B cell (primary cell): ENCODE results near the gene DDB1. TPM values are rescaled to one million over a fixed set of nuclear protein-coding genes. Genes with fewer than 3 reads are reported as not detected.
A peak's percentile ranks its signal among the peaks of the same experiment; 100 is the strongest.

Source experiments
- ATAC-seq: fragments of 200-7000 bp; cut with Tn5 transposase; one replicate; pipeline ENCODE4 v1.10.0; 2021; ENCODE audit warnings: low read depth, mild to moderate bottlenecking, moderate number of reproducible peaks, moderate library complexity
- CTCF ChIA-PET: fragments of 350-600 bp; sonication (Branson Sonifier 250); formaldehyde crosslinking; loops from one replicate; lab custom pipeline; 2021; ENCODE audit warnings: antibody characterized with exemption, inconsistent platforms; lab: Charles Lee
- POLR2A ChIA-PET: fragments of 350-600 bp; sonication (Branson Sonifier 250); formaldehyde crosslinking; loops from one replicate; lab custom pipeline; 2021; ENCODE audit warnings: antibody characterized with exemption; lab: Charles Lee
- DNase-seq: peaks from one replicate; pipeline ENCODE4 v3.0.0; 2013
- H2AFZ ChIP-seq: 2 replicates; pipeline ENCODE4 v1.6.1; 2012; ENCODE audit warnings: mild to moderate bottlenecking, low read depth, low read length; ENCODE audit not compliant: insufficient read depth, poor library complexity, severe bottlenecking
- H3K27ac ChIP-seq, 2 donors: 1 replicate in 1 of 2; 2 replicates in 1 of 2; pipeline ENCODE4 v1.5.1; 2012 to 2013; ENCODE audit warnings: low read length in 2 of 2, mild to moderate bottlenecking in 2 of 2, moderate library complexity in 1 of 2
- H3K27me3 ChIP-seq, 4 experiments: fragments of 200-600 bp in 1 of 4; sonication (generic) in 1 of 4; replicated peaks in 1 of 4; 1 replicate in 2 of 4; 2 replicates in 2 of 4; pipeline versions ENCODE4 v1.6.1 to v1.7.0; 2013 to 2016; ENCODE audit warnings: low read length in 3 of 4, mild to moderate bottlenecking in 2 of 4, mixed read lengths in 1 of 4, moderate library complexity in 1 of 4; ENCODE audit not compliant: insufficient read depth in 4 of 4, control insufficient read depth in 3 of 4; ENCODE audit errors: control extremely low read depth in 1 of 4
- H3K36me3 ChIP-seq, 2 experiments: replicated peaks in 1 of 2; 1 replicate in 1 of 2; 2 replicates in 1 of 2; pipeline versions ENCODE4 v1.6.1 to v1.7.1; 2013; ENCODE audit warnings: low read length in 1 of 2; ENCODE audit not compliant: insufficient read depth in 2 of 2, control insufficient read depth in 1 of 2; ENCODE audit errors: control extremely low read depth in 1 of 2, extremely low read depth in 1 of 2
- H3K4me1 ChIP-seq, 2 donors: fragments of 200-600 bp in 1 of 2; sonication (generic) in 1 of 2; 1 replicate in 1 of 2; 2 replicates in 1 of 2; pipeline versions ENCODE4 v1.5.1 to v1.6.1; 2013 to 2017; ENCODE audit warnings: low read length in 2 of 2; ENCODE audit not compliant: control insufficient read depth in 2 of 2, insufficient read depth in 2 of 2
- H3K4me2 ChIP-seq: replicated peaks from 2 replicates; pipeline ENCODE3; 2012; ENCODE audit warnings: mild to moderate bottlenecking, low read depth, low read length; ENCODE audit not compliant: poor library complexity, severe bottlenecking
- H3K4me3 ChIP-seq, 5 experiments: fragments of 200-600 bp in 1 of 5; sonication (generic) in 1 of 5; 1 replicate in 3 of 5; 2 replicates in 2 of 5; pipeline versions ENCODE4 v1.5.1 to v1.7.0; 2011 to 2016; ENCODE audit warnings: low read length in 4 of 5, mild to moderate bottlenecking in 4 of 5, low read depth in 2 of 5, control low read depth in 1 of 5, moderate library complexity in 1 of 5; ENCODE audit not compliant: insufficient read depth in 1 of 5; ENCODE audit errors: control extremely low read depth in 1 of 5, extremely low read depth in 1 of 5
- H3K79me2 ChIP-seq: fragments of 200-600 bp; sonication (generic); one replicate; pipeline ENCODE4 v1.6.0; 2016; ENCODE audit warnings: low read length; ENCODE audit not compliant: control insufficient read depth, insufficient read depth
- H3K9ac ChIP-seq: fragments of 200-600 bp; sonication (generic); 2 replicates; pipeline ENCODE4 v1.6.1; 2017; ENCODE audit warnings: mild to moderate bottlenecking, low read length, moderate library complexity
- H3K9me3 ChIP-seq, 3 donors: one replicate each; pipeline versions ENCODE4 v1.6.1 to v1.7.1; 2013; ENCODE audit warnings: low read length in 2 of 3; ENCODE audit not compliant: control insufficient read depth in 2 of 3, insufficient read depth in 1 of 3; ENCODE audit errors: control extremely low read depth in 1 of 3
- H4K20me1 ChIP-seq: 2 replicates; pipeline ENCODE4 v1.6.0; 2012; ENCODE audit warnings: mild to moderate bottlenecking, low read length; ENCODE audit not compliant: insufficient read depth, control insufficient read depth, poor library complexity, severe bottlenecking
- H3K27ac Mint-ChIP-seq: one replicate; pipeline ENCODE4 v1.8.0; 2021; ENCODE audit warnings: mixed read lengths
- H3K27me3 Mint-ChIP-seq: one replicate; pipeline ENCODE4 v1.8.0; 2021; ENCODE audit warnings: mixed read lengths
- H3K4me1 Mint-ChIP-seq: one replicate; pipeline ENCODE4 v1.8.0; 2021; ENCODE audit warnings: mixed read lengths
- H3K4me3 Mint-ChIP-seq: one replicate; pipeline ENCODE4 v1.8.0; 2021; ENCODE audit warnings: mixed read lengths
- H3K9me3 Mint-ChIP-seq: one replicate; pipeline ENCODE4 v1.8.0; 2022; ENCODE audit warnings: mixed read lengths; ENCODE audit not compliant: insufficient read depth
- CTCF ChIP-seq: fragments of 200-600 bp; IDR thresholded peaks from one replicate; pipeline ENCODE4 v1.8.0; 2022; ENCODE audit warnings: antibody characterized with exemption, mild to moderate bottlenecking
- EZH2 ChIP-seq: IDR thresholded peaks from 2 replicates; pipeline ENCODE4 v1.6.1; 2012; ENCODE audit warnings: borderline replicate concordance, low read depth, mild to moderate bottlenecking, moderate library complexity, low read length; ENCODE audit not compliant: insufficient read depth, poor library complexity, severe bottlenecking
- WGBS: methylation state at CpG from one replicate; pipeline ENCODE4 v1.1.5; 2013; ENCODE audit warnings: missing lambda C conversion rate; ENCODE audit not compliant: insufficient coverage; 5-methylcytosine and 5-hydroxymethylcytosine counted together
- intact Hi-C: fragments of 100-400 bp; cut with micrococcal nuclease; formaldehyde crosslinking; loops from one replicate; pipeline ENCODE4 v1.10.0; 2022
- polyA plus RNA-seq: library from polyadenylated mRNA; depleted of rRNA; stranded (reverse); fragments of >200 nt; gene quantifications from 2 replicates; pipeline ENCODE4 v1.2.3, GENCODE V29; 2012
- total RNA-seq, 2 donors: library from RNA; stranded (reverse); fragments of 120-200 nt in 1 of 2; gene quantifications; 1 replicate in 1 of 2; 2 replicates in 1 of 2; pipeline versions ENCODE4 v1.2.3 to v1.2.4, GENCODE V29; 2013 to 2022

Gene DDB1
- total and polyA plus RNA-seq, 2 donors (not counting 1 experiment from before 2014, with no cell fraction given), result 52.4 to 155 TPM

GRCh38 chr11:61336171-61336935 is 3.4 kb upstream of the DDB1 start:
- H3K27ac ChIP-seq, result peak overlapping the region; percentile 37 to 48
- no peaks in the 10 kb centered on the region for H3K27me3 ChIP-seq
- WGBS, result 23% methylated on average over 7 of the region's 8 CpGs
- Mint-ChIP-seq H3K27me3 (no peaks in the 10 kb centered on the region), H3K4me1 (peaks cover 46% of the 10 kb centered on the region), H3K27ac (peak overlapping the region; percentile 88), H3K9me3 (no peaks in the 10 kb centered on the region), H3K4me3 (no peak overlapping the region)
- ATAC-seq (peak; percentile 65), DNase-seq (peak; percentile 89)
- H3K79me2 ChIP-seq, result peaks cover 27% of the 10 kb centered on the region
- H3K4me3 ChIP-seq, result no peak overlapping the region
- H3K4me1 ChIP-seq, result peaks cover 25 to 36% of the 10 kb centered on the region in 2 donors
- H2AFZ ChIP-seq, result peak overlapping the region; percentile 69
- no peak for TF ChIP-seq EZH2
- peak; percentile 96 for TF ChIP-seq CTCF
- CTCF ChIA-PET, result interaction anchor here (0.6 to 11.2 kb wide), 27 partner anchors 9 to 505 kb away, joined by 3 to 649 read pairs (median 9); partner anchors contain the start of genes CPSF7, CYB561A3, SDHAF2 and TMEM138
- intact Hi-C loops, result loop anchor here (1.0 to 2.0 kb wide), 5 partner anchors 20 to 99 kb away; partner anchors contain the start of genes TMEM138 and TMEM216
- H3K36me3 ChIP-seq, result peaks cover 0 to 4% of the 10 kb centered on the region in 2 experiments
- POLR2A ChIA-PET, result interaction anchor here (0.9 to 2.6 kb wide), 7 partner anchors 20 to 93 kb away, joined by 3 to 30 read pairs (median 22); partner anchors contain the start of genes CPSF7, CYB561A3, SDHAF2 and TMEM138
- peaks cover 14% of the 10 kb centered on the region for H4K20me1 ChIP-seq
- H3K4me2 ChIP-seq, result peak overlapping the region; percentile 21
- H3K9me3 ChIP-seq, result no peaks in the 10 kb centered on the region
- H3K9ac ChIP-seq, result no peak overlapping the region
